K562 (cell line): ENCODE measurements around the gene ANXA1. TPM values are rescaled to one million over a fixed set of nuclear protein-coding genes. Genes with fewer than 3 reads are reported as not detected.

Source experiments
- ARNT ChIP-seq, 2 experiments: fragments of 450-650 bp; IDR thresholded peaks; 2 replicates each; pipeline ENCODE4 v1.6.1; 2016; ENCODE audit warnings: mild to moderate bottlenecking in 1 of 2
- CBFA2T3 ChIP-seq: fragments of 450-650 bp; IDR thresholded peaks from 2 replicates; pipeline ENCODE4 v1.6.1; 2017
- CEBPB ChIP-seq: fragments of 450-650 bp; IDR thresholded peaks from 2 replicates; pipeline ENCODE4 v1.6.1; 2016; ENCODE audit warnings: missing genetic modification characterization, missing compliant biosample characterization
- CXXC5 ChIP-seq: fragments of 250-450 bp; sonication (Bioruptor Pico); IDR thresholded peaks from 2 replicates; pipeline ENCODE4 v1.8.0; 2022; ENCODE audit warnings: inconsistent platforms, mild to moderate bottlenecking, moderate library complexity
- DPF2 ChIP-seq: fragments of 450-650 bp; IDR thresholded peaks from 2 replicates; pipeline ENCODE4 v1.6.1; 2016
- ETV1 ChIP-seq: fragments of 450-650 bp; conservative IDR thresholded peaks from 2 replicates; pipeline ENCODE4 v1.6.1; 2016; ENCODE audit warnings: missing genetic modification characterization, control low read depth, low read depth, missing compliant biosample characterization
- FOSL1 ChIP-seq: fragments of 200-800 bp; sonication (Bioruptor generic); conservative IDR thresholded peaks from 2 replicates; pipeline ENCODE4 v1.6.1; 2016; ENCODE audit warnings: missing genetic modification characterization, missing compliant biosample characterization
- GABPA ChIP-seq: fragments of 200-800 bp; sonication (Bioruptor generic); conservative IDR thresholded peaks from 2 replicates; pipeline ENCODE4 v1.6.1; 2016; ENCODE audit warnings: low read depth, missing genetic modification characterization, missing compliant biosample characterization
- GTF2E2 ChIP-seq: fragments of 200-800 bp; sonication (Bioruptor generic); IDR thresholded peaks from 2 replicates; pipeline ENCODE4 v1.6.1; 2016; ENCODE audit warnings: missing genetic modification characterization, missing compliant biosample characterization
- KLF13 ChIP-seq: fragments of 450-650 bp; IDR thresholded peaks from 2 replicates; pipeline ENCODE4 v1.6.1; 2016; ENCODE audit warnings: missing genetic modification characterization, low read depth, mild to moderate bottlenecking, missing compliant biosample characterization, moderate library complexity, borderline replicate concordance
- MCM3 ChIP-seq: fragments of 450-650 bp; IDR thresholded peaks from 2 replicates; pipeline ENCODE4 v1.6.1; 2016
- NR1H2 ChIP-seq: sonication (generic); formaldehyde crosslinking; IDR thresholded peaks from 2 replicates; pipeline ENCODE4 v1.4.0; 2020; ENCODE audit warnings: mild to moderate bottlenecking, missing genetic modification reagents
- SAFB2 ChIP-seq: fragments of 200-400 bp; formaldehyde crosslinking; IDR thresholded peaks from 2 replicates; pipeline ENCODE4 v1.6.1; 2018; ENCODE audit warnings: borderline replicate concordance, low read length, low read depth, moderate library complexity; ENCODE audit not compliant: severe bottlenecking
- TAL1 ChIP-seq: fragments of 450-650 bp; IDR thresholded peaks from 2 replicates; pipeline ENCODE4 v1.6.1; 2016; ENCODE audit warnings: mild to moderate bottlenecking
- ZNF717 ChIP-seq: fragments of 250-450 bp; sonication (Bioruptor Pico); IDR thresholded peaks from 2 replicates; pipeline ENCODE4 v1.5.0; 2021
- ZZZ3 ChIP-seq: fragments of 450-650 bp; IDR thresholded peaks from 2 replicates; pipeline ENCODE4 v1.6.1; 2016; ENCODE audit warnings: antibody characterized with exemption, mild to moderate bottlenecking, moderate library complexity
- polyA plus RNA-seq, 8 experiments: library from polyadenylated mRNA; depleted of rRNA in 4 of 8; stranded (reverse) in 5 of 8; unstranded in 3 of 8; fragments of >200 nt; fragmentation: Nextera tagmentation in 2 of 8; fragmentation: Illumina TruSeq in 1 of 8; extraction: Ambion mirVana in 2 of 8; extraction: Trizol in 1 of 8; gene quantifications; 2 replicates each; pipeline versions ENCODE4 v1.2.1 to v1.2.3, GENCODE V29; 2011 to 2014; ENCODE audit warnings: inconsistent platforms in 1 of 8, missing spikeins in 1 of 8
- total RNA-seq, 7 experiments: library from RNA; depleted of rRNA in 6 of 7; stranded (reverse); fragments of >200 nt in 6 of 7; fragmentation: Illumina TruSeq in 2 of 7; extraction: Trizol in 2 of 7; gene quantifications; 2 replicates each; pipeline versions ENCODE4 v1.2.1 to v1.2.3, GENCODE V29; 2011 to 2021; ENCODE audit warnings: low replicate concordance in 1 of 7
- TF ChIP-seq, protein P1 (sequence below), 2 experiments: IDR thresholded peaks in 1 of 2; conservative IDR thresholded peaks in 1 of 2; 2 replicates each; pipeline ENCODE4 v1.6.1; 2016; ENCODE audit warnings: low read depth in 2 of 2, mild to moderate bottlenecking in 1 of 2, missing compliant biosample characterization in 1 of 2, missing genetic modification characterization in 1 of 2, moderate library complexity in 1 of 2
- TF ChIP-seq, protein P2 (sequence below): fragments of 450-650 bp; formaldehyde crosslinking; IDR thresholded peaks from 2 replicates; pipeline ENCODE4 v1.4.0; 2022; ENCODE audit warnings: mild to moderate bottlenecking, moderate library complexity
- TF ChIP-seq, protein P3 (sequence below): fragments of 450-650 bp; IDR thresholded peaks from 2 replicates; pipeline ENCODE4 v1.6.1; 2016; ENCODE audit warnings: missing biosample characterization, missing genetic modification characterization
- TF ChIP-seq, protein P4 (sequence below), 2 experiments: IDR thresholded peaks; 2 replicates each; pipeline ENCODE4 v1.6.1; 2012; ENCODE audit warnings: improper control_type of control experiment in 2 of 2, low read depth in 2 of 2, low read length in 2 of 2, borderline replicate concordance in 1 of 2
- TF ChIP-seq, protein P5 (sequence below): fragments of 450-650 bp; IDR thresholded peaks from 2 replicates; pipeline ENCODE4 v1.6.1; 2016

The ANXA1 gene
- total and polyA plus RNA-seq, 9 of the 15 experiments (the other 6 are each of a cell fraction or from before 2014, with no cell fraction given): 406 to 1,298 (median 620) TPM

DNA sequence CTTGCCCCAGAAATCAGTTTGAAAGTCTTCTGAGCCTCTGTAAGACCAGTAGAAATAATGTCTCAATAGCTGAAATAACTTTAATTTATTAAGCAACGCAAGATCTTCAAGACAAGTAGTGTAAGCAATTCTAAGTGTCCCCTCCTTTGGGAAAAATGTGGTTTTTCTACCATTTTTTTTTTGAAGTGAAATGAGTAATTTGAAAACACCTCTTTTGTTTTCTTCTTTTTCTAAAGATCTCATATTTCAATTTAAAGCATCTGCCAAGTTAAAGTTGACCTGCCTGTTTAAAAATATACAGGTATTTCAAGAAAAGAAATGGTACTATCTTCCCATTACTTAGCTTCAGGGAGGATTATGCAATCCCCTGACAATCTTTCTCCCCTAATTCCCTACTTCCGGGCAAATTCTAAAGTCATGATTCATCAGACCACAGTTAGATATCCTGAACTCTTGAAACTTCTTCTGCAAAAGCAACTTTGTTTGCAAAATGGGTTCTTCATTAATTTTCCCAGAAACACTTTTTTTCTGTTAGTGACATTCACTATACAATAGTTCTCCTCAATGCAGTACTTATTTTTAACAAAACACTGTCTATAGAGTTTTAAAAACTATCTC is 7.8 kb upstream of the ANXA1 start (continued):
- TF ChIP-seq NR1H2 (CRISPR knock-in tag) (no peak), GABPA (tag) (peak; percentile 74), DPF2 (peak; percentile 90), KLF13 (tag) (no peak), CXXC5 (CRISPR knock-in tag) (peak; percentile 50), CEBPB (tag) (peak; percentile 99), GTF2E2 (peak; percentile 55; the same call in 1 of the 2 replicates), ZZZ3 (no peak), ARNT (IDR thresholded peaks at IDR 0.05) (peak in 1 of 2 experiments; percentile 44; a peak in 1 of 4 replicates), SAFB2 (no peak), CBFA2T3 (peak; percentile 52), ZNF717 (CRISPR knock-in tag) (no peak), FOSL1 (peak; percentile 96), MCM3 (no peak), TAL1 (0 out of 2 replicates have a peak, but pooled peaks have one; percentile 21), ETV1 (peak; percentile 93)
- TF ChIP-seq, protein P1, sequence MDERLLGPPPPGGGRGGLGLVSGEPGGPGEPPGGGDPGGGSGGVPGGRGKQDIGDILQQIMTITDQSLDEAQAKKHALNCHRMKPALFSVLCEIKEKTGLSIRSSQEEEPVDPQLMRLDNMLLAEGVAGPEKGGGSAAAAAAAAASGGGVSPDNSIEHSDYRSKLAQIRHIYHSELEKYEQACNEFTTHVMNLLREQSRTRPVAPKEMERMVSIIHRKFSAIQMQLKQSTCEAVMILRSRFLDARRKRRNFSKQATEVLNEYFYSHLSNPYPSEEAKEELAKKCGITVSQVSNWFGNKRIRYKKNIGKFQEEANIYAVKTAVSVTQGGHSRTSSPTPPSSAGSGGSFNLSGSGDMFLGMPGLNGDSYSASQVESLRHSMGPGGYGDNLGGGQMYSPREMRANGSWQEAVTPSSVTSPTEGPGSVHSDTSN (CRISPR knock-in tag; IDR thresholded peaks at IDR 0.05; ENCODE audit: low read depth): no peak
- TF ChIP-seq, protein P1 (tag; conservative IDR thresholded peaks at IDR 0.05; ENCODE audit: low read depth): peak; percentile 35; the same call in 1 of the 2 replicates
- TF ChIP-seq, protein P2, sequence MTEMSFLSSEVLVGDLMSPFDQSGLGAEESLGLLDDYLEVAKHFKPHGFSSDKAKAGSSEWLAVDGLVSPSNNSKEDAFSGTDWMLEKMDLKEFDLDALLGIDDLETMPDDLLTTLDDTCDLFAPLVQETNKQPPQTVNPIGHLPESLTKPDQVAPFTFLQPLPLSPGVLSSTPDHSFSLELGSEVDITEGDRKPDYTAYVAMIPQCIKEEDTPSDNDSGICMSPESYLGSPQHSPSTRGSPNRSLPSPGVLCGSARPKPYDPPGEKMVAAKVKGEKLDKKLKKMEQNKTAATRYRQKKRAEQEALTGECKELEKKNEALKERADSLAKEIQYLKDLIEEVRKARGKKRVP (CRISPR knock-in tag): peak; percentile 81
- TF ChIP-seq, protein P3, sequence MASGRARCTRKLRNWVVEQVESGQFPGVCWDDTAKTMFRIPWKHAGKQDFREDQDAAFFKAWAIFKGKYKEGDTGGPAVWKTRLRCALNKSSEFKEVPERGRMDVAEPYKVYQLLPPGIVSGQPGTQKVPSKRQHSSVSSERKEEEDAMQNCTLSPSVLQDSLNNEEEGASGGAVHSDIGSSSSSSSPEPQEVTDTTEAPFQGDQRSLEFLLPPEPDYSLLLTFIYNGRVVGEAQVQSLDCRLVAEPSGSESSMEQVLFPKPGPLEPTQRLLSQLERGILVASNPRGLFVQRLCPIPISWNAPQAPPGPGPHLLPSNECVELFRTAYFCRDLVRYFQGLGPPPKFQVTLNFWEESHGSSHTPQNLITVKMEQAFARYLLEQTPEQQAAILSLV (tag): peak; percentile 77
- TF ChIP-seq, protein P4, sequence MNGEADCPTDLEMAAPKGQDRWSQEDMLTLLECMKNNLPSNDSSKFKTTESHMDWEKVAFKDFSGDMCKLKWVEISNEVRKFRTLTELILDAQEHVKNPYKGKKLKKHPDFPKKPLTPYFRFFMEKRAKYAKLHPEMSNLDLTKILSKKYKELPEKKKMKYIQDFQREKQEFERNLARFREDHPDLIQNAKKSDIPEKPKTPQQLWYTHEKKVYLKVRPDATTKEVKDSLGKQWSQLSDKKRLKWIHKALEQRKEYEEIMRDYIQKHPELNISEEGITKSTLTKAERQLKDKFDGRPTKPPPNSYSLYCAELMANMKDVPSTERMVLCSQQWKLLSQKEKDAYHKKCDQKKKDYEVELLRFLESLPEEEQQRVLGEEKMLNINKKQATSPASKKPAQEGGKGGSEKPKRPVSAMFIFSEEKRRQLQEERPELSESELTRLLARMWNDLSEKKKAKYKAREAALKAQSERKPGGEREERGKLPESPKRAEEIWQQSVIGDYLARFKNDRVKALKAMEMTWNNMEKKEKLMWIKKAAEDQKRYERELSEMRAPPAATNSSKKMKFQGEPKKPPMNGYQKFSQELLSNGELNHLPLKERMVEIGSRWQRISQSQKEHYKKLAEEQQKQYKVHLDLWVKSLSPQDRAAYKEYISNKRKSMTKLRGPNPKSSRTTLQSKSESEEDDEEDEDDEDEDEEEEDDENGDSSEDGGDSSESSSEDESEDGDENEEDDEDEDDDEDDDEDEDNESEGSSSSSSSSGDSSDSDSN (IDR thresholded peaks at IDR 0.05; ENCODE audit: borderline replicate concordance in 1 of 2, low read depth in 2 of 2, low read length in 2 of 2): no peak
- TF ChIP-seq, protein P5, sequence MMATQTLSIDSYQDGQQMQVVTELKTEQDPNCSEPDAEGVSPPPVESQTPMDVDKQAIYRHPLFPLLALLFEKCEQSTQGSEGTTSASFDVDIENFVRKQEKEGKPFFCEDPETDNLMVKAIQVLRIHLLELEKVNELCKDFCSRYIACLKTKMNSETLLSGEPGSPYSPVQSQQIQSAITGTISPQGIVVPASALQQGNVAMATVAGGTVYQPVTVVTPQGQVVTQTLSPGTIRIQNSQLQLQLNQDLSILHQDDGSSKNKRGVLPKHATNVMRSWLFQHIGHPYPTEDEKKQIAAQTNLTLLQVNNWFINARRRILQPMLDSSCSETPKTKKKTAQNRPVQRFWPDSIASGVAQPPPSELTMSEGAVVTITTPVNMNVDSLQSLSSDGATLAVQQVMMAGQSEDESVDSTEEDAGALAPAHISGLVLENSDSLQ: peak; percentile 60
